Stimulated activated CD8-positive, alpha-beta memory T cell treated with anti-CD3 and anti-CD28 coated beads, Interleukin-4, amount 100 ng/mL, for 1 hour (primary cell): ENCODE data around the gene FCRL6.
A peak's percentile ranks its signal among the peaks of the same experiment; 100 is the strongest.

Experiments used
- DNase-seq, 2 donors: peaks; one replicate each; pipeline ENCODE4 v3.0.0-alpha.2; 2020; ENCODE audit warnings: low read depth in 2 of 2, low spot score in 1 of 2

FCRL6 gene

DNA sequence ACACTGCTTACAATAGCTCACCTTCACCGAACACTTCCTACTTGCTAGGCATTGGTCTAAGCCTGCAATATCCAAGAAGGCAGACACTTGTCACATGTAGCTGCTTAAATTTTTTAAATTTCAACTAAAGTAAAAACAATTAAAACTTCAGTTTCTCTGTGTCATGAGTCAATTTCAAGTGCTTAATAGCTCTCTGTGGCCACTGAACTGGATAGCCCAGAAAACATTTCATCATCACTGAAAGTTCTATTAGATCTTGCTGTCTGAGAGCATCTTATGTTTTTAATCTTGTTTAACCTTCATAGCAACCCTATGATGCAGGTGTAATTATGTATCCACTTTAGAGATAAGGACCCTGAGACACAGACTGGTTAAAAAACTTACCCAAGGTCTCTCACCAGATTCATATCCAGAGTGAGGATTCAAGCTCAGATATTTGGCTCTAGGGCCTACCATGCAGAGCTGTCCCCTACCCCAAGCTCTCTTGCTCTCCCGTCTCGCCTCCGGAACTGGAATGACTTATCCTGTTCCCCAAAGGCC, 2.6 kb upstream of the FCRL6 start:
- DNase-seq: no peak

DNA sequence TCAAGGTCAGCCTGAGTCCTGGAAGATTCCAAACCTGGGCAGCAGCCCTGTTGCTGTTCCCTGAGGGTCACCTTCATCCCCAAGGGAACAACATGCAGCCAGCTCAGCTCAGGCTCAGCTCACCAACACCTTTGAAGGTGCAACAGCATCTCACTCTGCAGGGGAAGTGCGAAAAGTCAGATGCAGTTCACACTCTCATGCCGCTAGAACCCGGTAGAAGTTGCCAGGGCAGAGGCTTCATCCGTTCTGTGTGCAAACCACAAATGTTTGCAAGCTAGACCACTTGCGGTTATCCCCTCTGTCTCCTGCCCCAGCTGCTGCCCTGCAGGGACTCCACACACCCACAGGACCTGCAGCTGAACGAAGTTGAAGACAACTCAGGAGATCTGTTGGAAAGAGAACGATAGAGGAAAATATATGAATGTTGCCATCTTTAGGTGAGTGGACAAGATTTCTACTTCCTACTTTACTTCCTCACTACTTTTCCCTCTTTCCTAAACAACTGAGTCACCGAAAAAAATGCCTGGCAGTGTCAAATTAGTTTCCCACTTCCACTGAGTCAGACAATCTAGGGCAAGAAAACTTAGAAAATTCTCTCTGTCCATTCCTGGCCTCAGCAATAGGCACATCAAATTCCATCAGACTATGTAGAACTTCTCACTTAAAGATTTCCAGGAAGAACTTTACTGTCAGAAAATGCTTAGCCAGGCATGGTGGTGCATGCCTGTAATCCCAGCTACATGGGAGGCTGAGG, 1.8 kb upstream of the FCRL6 start:
- peak; percentile 14 to 21 for DNase-seq

DNA sequence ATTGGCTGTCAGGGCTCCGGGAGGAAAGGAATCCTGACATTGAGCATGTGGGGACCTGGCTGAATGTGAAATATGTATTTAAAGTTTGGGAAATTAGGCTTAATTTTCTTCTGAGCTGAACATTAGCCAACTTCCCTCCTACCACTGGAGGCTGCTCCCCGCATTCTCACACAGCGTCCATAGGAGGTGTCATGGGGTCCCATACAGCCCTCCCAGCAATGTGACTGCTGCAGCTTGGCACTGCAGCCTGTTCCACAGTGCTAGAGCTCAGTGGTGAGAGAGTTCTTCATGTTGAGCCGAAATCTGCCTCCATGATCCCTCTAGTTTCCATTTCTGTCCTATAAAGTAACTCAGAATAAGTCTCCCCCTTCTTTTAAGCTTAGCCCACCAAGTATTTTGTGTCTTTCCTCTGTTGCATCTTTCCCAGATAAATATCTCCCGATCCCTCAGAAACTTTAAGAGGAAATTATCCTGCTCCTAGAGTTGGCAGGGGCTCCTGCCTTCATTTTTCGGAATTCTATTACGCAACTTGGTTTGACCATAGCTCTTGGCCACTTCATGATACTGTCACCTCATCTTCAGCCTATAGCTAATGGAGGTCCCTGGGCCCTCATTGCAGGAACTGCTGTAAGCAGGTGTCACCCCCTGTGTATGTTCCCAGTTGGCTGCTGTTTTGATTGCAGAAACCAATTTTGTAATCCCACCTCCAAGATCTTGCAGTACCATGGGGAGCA, 2.0 kb downstream of the FCRL6 start:
- no peak for DNase-seq

DNA sequence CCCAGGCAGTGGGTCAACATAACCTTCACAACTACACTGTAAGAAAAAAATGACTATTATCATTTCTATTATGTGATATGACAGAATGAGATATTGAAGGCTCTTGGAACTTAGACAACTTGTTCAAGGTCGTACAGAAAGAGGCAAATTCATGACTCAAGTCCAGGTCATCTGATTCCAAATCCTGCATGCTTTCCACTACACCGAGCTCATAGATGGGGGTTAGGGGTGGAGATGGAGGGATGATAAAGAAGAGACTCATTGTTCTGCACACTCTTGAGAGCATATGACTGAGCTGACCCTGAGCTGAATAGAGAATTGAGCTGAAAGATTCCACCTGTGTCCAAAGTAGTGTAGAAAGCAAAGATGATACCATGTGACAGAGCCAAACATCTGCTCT, 2.8 kb downstream of the FCRL6 start:
- DNase-seq: no peak

DNA sequence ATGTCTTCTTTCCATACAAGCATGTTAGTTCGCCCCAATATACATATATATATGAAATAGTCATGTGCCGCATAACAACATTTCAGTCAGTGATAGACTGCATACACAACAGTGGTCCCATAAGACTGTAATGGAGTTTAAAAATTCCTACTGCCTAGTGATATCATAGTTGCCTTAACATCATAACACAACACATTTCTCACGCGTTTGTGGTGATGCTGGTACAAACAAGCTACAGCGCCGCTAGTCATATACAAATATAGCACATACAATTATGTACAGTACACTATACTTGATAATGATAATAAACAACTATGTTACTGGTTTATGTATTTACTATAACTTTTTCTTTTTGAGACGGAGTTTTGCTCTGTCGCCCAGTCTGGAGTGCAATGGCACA, 13.8 kb downstream of the FCRL6 start:
- no peak for DNase-seq

DNA sequence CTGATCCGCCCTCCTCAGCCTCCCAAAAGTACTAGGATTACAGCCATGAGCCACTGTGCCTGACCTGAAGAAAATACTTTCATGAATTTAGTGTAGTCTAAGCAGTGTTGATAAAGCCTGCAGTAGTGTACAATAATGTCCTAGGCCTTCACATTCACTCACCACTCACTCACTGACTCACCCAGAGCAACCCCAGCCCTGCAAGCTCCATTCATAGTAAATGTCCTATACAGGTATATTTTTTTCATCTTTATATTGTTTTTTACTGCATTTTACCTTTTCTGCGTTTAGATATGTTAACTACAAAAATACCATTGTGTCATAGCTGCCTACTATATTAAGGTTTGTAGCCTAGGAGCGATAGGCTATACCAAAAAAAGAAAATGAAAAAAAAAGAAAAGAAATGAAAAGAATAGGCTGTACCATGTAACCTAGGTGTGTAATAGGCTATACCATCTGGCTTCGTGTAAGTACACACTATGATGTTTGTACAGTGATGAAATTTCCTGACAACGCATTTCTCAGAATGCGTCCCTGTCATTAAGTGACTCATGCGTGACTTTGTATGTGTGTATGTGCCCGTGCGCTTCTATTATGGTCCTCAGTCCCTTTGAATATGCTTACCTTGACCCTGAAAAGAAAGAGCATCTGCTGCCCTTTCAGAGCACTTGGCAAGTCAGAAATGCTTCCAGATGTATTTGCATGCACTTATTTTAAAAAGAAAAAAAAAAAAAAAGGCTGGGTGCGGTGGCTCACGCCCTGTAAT, 15.3 kb downstream of the FCRL6 start:
- DNase-seq: no peak

DNA sequence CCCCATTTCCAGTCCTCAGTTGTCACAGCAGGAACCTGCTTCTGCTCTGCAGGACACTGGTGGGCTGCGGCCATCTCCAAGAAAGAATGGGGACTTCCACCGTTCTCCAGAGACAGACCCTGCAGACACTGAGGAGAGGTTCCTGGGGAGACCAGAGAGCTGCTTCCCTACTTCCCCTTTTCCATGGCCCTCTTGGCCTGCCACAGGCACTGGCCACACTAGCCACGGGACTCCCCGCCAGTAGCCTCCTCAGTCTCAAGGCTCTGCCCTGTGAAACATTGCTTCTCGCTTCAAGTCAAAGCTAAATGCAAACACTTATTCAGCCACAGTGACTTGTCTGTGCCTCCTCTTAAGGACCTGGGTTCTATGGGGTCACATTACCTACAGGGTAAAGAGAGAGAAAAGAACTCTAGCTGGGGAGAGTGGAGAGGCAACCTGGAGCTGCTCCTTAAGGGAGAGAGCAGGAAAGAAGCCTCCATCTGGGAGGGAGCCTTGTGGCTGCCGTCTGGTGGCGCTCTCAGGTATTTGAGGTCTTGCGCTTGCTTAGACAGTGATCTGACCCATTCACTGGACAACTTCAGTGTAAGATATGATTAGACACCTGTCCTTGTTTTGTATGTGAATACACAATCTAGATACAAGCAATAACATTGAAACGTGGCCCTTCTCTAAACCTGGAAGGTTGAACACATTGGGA, 19.2 kb downstream of the FCRL6 start:
- DNase-seq: no peak

DNA sequence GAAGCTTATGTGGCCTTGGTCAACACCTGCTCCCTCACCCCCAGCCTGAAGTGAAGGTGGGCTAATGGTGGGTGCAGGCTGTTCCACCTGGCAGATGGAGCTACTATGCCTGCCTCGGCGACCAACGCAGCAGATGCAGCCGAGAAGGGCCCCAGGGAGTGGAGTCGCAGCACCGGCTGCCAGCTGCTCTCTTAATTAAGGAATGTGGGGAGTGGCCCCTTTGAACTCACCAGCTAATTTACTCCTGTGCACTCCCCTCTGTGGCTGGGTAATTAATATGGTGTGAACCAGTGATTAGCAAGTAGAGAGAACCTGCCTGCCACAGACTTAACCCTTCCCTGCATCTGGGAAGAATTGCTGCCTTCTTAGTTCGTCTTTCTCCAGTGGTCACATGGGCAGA, 21.2 kb downstream of the FCRL6 start:
- no peak for DNase-seq

DNA sequence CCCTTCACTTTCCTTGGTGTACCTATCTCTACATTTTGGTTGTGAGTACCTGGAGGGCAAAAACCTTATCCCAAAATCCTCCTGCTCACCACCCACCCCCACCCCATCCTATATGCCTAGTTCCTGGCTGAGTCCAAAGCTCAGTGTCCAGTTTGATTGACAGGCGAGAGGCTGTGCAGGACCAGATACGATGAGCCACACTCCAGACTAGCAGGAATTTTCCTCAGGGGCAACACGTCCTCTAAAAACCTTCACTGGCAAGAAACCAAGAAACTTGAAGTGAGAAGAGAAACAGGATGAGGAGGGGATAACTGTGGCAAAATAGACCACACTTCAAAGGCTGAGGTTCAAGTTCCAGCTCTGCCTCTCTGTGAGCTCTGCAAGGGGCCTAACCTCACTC, 23.4 kb downstream of the FCRL6 start:
- no peak for DNase-seq

DNA sequence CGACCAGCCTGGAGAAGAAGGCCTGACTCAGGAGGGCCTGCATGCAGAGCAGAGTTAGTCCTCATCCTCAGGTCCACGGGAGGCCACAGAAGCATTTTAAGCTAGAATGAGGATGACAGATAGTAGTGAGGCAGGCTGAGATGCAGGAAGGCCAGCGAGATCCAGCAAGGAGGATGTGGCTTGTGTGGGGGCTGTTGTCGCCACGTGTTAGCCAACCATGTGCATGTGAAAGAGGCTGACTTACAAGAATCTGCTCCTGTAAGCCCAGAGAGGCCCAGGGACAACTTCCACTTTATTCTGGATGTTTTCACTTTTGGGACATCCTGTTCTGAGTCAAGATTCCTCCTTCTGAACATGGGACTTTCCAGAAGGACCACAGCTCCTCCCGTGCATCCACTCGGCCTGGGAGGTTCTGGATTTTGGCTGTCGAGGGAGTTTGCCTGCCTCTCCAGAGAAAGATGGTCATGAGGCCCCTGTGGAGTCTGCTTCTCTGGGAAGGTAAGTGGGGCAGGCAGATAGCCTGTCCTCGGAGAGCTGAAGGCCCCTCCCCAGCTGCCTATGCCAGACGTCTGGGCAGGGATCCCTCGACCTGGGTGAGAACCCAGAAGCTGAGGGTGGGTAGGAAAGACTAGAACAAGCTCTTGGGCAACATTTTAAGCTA, 24.4 kb downstream of the FCRL6 start, which contains the start of gene SLAMF8:
Gene SLAMF8, plus strand, starts transcription at position 433 of the 661 bp plus-strand sequence. Its CDS starts 26 bp downstream, at position 459.
- DNase-seq: peak; percentile 13 to 22

DNA sequence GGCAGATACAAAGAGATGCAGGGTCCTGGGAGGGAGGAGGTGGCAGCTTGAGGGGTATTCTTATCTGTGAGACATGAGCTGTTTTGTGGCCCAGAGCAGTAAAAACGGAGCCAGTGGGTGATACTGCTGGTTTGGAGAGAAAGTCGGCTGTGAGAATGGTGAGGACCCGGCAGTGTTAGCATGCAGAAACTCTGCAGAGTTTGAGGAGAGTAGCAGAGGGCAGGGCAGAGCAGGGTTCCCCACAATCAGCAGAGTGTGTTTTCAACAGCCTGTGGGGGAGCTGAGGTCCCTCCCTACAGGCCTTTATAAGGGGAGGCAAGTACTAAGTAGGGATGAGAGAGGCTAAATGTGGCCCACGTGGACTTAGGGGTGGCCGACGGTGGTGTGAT, 24.9 kb downstream of the FCRL6 start:
- DNase-seq: no peak

DNA sequence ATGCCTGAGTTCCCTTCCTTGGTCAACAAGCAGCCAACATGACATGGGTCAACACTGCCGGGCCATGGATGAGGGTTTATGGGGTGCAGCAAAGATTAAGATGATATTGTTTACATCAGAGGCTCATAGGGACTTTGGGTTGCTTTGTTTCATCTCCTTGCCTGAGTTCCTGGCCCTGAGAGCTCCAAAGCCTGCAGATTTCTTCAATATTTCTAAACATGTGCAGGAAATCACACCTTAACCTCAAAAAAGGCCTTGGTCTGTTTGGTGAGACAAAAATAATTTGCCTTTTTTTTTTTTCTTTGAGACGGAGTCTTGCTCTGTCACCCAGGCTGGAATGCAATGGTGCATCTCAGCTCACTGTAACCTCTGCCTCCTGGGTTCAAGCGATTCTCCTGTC, 25.4 kb downstream of the FCRL6 start:
- DNase-seq: no peak

DNA sequence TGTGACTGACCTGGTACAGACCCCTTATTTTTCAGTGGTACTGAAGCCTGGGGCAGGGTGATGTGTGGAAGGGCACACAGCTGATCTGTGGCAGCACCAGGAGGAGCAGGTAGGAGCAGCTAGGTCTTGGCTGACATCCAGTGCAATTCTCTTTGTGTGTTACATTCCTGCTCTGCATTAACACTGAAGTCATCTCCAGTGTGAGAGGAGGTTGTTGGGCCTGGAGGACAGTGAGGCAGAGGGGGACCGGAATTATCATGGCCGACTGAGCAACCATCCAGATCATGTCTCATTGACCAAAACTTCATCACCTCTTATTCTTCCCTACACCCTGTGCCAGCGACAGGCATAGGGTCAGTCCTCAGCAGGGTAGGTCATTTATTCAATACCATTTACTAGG, 26.0 kb downstream of the FCRL6 start:
- DNase-seq: no peak

DNA sequence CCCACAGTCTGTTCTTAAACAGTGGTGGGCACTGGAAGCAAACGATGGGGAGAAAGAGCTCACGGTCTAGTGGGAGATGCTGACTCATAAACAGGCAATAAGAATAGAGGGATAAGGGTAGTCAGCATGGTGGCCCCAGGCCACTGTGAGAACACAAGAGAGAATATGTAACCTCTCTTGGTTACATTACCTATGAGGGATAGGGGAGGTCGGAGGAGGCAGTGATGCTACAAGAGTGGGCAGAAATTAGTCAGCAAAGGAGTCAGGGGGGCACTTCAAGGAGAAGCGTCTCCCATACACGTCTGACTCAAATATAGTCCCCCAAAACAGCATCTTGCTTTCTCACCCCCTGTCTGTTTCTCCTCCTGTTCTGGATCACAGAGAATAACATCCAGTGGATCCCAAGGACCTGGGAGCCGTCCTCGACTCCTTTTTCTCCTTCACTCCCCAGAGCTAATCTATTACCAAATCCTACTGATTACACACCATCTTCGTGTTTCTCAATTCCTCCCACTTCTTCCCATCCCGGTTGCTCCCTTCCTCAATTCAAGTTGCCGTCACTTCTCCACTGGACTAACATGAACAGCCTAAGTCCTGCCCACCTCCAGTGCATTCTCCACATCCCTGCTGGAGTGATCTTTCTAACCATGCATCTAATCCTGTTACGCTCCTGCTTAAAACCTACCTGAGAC, 26.6 kb downstream of the FCRL6 start:
- no peak for DNase-seq

DNA sequence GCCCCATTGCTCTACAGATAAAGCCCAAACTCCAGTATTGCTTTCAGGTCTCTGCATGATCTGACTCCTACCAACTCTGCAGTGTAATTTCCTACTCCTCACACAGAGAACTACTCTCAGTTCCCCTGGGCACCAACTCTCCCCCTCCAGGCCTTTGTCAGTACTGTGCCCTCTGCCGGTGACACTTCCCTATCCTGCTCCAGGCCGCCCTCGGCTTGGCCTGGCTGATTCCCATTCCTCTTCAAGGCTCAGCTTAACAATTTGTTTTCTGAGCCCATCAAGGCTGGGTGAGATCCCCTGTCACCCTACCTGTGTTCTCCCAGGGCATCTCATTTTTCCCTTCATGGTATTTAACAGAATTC, 27.1 kb downstream of the FCRL6 start:
- DNase-seq: no peak

DNA sequence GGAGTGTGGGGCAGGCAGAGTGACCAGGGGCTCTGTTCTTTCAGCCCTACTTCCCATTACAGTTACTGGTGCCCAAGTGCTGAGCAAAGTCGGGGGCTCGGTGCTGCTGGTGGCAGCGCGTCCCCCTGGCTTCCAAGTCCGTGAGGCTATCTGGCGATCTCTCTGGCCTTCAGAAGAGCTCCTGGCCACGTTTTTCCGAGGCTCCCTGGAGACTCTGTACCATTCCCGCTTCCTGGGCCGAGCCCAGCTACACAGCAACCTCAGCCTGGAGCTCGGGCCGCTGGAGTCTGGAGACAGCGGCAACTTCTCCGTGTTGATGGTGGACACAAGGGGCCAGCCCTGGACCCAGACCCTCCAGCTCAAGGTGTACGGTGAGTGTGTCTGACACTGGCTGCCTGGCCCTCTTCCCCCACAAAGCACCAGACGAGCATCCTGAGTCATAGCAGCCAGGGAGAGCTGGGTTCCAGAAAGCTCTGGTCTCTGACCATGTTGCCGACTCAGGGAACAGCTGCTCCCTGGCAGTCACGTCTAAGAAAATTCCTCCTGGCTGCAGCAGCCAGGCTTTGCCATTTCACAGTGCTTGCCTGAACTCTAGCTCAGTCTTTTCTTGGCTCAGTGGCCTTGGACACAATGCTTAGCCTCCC, 27.8 kb downstream of the FCRL6 start:
- no peak for DNase-seq

DNA sequence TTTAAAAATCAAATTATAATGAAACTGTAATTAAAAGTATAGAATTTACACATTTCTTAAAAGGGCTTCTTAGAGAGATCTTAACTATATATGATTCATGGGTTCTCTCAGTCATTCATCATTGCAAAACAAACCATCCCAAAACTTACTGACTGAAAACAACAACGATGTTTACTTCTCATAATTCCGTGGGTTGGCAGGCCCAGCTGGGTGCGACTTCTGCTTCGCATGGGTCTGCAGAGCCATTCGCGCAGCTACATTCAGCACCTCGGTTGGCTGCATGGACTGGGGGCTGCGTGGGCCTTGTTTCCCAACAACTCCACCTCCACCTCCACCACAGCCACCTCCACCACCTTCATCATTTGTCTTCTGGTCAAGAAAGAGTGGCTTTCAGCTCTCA, 28.6 kb downstream of the FCRL6 start:
- DNase-seq: no peak

DNA sequence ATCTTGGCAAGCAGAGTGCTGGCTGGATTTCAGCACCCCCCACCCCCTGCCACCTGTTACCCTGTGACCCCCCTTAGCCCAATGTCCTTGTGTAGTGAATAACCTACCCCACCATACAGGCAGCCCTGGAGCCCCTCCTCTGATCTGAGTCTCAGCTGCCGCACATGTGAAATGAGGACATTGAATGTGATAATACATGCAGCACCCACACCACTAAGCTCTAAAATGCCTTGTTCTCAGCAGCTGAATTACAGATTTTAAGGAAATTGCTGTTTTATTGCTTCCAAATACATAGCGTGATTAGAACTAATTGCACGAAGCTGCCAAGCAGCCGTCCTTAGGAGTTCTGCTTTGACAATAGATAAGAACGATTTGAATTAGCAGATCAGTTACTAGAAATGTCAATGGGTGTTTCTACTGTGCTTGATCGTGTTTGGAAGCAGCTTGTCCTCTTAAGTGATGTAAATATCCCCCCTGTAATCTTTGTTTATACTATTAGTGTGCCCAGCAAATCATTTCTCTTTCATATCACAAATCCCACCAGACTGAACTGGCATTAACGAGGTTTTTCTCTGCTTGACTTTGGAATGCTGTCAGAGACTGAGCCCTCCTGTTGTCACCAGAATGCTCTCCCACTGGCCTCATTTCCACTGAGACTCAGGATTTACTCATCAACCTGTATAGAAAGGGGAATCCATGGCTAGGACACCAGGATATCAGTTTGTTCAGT, 29.4 kb downstream of the FCRL6 start:
- DNase-seq: no peak

DNA sequence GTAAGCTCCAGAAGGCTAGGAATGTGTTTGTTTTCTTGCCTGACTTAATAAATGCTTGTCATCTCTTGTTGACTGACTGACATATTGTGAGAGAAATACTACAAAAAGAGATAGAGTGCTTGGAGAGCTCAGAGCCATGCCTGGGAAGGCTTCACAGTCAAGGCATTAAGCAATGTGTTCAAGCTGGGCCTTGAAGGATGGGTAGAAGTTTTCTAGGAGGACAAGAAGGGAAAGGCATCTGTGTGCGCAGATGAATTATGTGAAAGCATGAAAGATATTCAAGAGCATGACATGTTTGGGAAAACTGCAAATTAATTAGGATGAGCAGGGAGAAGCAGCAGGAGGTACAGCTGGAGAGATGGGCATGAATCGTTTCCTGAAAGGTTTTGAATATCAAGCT, 30.1 kb downstream of the FCRL6 start:
- no peak for DNase-seq
